ENCODE data around the gene CLEC16A. TPM values are rescaled to one million over a fixed set of nuclear protein-coding genes. Genes with fewer than 3 reads are reported as not detected.

Gene CLEC16A
- total RNA-seq, 1 donor from 2014 or later: 33.4 TPM

DNA sequence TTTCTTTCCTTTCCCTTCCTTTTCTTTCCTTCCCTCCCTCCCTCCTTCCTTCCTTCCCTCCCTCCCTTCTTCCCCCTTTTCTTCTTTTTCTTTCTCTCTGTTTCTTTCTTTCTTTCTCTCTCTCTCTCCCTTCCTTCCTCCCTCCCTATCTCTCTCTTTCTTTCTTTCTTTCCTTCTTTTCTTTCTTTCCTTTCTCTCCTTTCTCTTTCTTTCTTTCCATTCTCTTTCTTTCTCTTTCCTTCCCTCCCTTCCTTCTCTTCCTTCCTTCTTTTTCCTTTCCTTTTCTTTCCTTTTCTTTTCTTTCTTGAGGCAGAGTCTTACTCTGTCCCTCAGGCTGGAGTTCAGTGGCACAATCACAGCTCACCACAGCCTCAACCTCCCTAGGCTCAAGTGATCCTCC is 33.1 kb upstream of the CLEC16A start:
- Mint-ChIP-seq H3K4me3 (no peak overlapping the region), H3K9me3 (no peaks in the 10 kb centered on the region)
- TF ChIP-seq, protein P1, sequence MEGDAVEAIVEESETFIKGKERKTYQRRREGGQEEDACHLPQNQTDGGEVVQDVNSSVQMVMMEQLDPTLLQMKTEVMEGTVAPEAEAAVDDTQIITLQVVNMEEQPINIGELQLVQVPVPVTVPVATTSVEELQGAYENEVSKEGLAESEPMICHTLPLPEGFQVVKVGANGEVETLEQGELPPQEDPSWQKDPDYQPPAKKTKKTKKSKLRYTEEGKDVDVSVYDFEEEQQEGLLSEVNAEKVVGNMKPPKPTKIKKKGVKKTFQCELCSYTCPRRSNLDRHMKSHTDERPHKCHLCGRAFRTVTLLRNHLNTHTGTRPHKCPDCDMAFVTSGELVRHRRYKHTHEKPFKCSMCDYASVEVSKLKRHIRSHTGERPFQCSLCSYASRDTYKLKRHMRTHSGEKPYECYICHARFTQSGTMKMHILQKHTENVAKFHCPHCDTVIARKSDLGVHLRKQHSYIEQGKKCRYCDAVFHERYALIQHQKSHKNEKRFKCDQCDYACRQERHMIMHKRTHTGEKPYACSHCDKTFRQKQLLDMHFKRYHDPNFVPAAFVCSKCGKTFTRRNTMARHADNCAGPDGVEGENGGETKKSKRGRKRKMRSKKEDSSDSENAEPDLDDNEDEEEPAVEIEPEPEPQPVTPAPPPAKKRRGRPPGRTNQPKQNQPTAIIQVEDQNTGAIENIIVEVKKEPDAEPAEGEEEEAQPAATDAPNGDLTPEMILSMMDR (conservative IDR thresholded peaks at IDR 0.05): no peak

DNA sequence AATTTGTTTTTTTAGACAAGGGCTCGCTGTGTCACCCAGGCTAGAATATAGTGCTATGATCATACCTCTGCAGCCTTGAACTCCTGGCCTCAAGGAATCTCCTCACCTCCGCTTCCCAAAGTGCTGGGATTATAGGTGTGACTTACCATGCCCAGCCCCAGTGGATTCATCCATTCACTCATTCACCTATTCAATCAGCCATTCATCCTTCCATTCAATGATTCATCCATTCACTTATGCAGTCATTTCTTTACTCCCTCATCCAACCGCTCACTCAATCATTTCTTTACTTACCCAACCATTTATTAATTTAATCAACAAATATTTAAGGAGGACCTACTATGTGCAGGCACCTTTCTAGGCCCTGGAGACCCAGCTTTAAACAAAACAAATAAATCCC is 27.8 kb upstream of the CLEC16A start:
- H3K27me3 Mint-ChIP-seq: peaks cover 4% of the 10 kb centered on the region
- no peak overlapping the region for H3K4me3 Mint-ChIP-seq
- H3K27ac Mint-ChIP-seq: no peak overlapping the region
- H3K9me3 Mint-ChIP-seq: no peaks in the 10 kb centered on the region
- no peaks in the 10 kb centered on the region for H3K36me3 Mint-ChIP-seq
- DNase-seq (ENCODE audit: extremely low spot score, unreplicated experiment): no peak
- H3K4me1 Mint-ChIP-seq (ENCODE audit: unreplicated experiment): peaks cover 5% of the 10 kb centered on the region
- TF ChIP-seq, protein P1 (conservative IDR thresholded peaks at IDR 0.05): no peak

More for the DNA sequence above, 33.1 kb upstream of the CLEC16A start:
- DNase-seq (ENCODE audit: extremely low spot score, unreplicated experiment): no peak
- Mint-ChIP-seq H3K36me3 (no peaks in the 10 kb centered on the region), H3K27ac (no peak overlapping the region), H3K4me1 (ENCODE audit: unreplicated experiment) (no peaks in the 10 kb centered on the region), H3K27me3 (peaks cover 19% of the 10 kb centered on the region)

DNA sequence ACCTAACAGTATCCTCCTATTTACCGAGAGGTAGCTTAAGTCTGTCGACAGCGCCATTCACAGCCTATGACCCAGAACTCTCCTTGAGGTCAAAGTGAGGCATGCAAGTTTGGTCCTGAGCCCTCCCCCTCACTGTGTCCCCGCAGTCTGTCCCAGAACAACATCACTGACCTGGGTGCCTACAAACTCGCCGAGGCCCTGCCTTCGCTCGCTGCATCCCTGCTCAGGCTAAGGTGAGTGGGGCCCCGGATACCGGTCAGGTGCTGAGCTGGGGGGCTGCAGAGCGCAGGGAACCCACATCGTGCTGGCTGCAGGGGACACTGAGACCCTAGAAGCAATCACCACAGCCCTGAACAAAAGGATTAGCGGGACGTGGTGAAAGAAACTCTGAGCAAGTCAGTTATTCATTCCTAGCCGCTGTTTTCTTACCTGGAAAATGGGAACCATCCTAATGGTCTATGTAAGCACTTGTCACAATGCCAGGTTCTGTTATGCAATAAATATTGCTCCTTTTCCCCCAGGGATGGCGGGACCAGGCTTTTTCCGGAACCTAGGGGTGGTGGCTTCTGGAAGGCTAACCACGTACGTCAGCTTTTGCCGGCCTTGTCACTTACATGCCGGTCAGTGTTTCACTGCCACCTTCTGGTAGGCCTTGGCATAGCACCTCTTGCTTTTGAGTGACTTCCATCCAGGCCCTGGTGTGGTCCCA is 25.9 kb upstream of the CLEC16A start:
- Mint-ChIP-seq H3K4me3 (no peak overlapping the region), H3K27me3 (no peaks in the 10 kb centered on the region), H3K4me1 (ENCODE audit: unreplicated experiment) (peaks cover 5% of the 10 kb centered on the region), H3K36me3 (no peaks in the 10 kb centered on the region), H3K27ac (no peak overlapping the region), H3K9me3 (no peaks in the 10 kb centered on the region)
- TF ChIP-seq, protein P1 (conservative IDR thresholded peaks at IDR 0.05): peak; percentile 93
- DNase-seq (ENCODE audit: extremely low spot score, unreplicated experiment): peak; percentile 90

DNA sequence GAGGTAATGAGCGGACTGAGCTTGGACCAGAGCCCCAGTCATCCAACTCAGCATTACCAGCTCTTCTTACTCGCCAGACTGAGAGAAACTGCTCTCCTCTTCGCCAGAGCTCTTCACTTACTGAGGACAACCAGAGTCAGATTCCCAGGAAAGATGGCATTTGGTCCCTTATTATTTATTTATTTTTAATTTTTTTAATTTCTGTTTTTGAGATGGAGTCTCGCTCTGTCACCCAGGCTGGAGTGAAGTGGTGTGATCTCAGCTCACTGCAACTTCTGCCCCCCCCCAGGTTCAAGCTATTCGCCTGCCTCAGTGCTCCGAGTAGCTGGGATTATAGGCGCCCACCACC is 25.4 kb upstream of the CLEC16A start:
- no peaks in the 10 kb centered on the region for H3K36me3 Mint-ChIP-seq
- peaks cover 5% of the 10 kb centered on the region for H3K4me1 Mint-ChIP-seq (ENCODE audit: unreplicated experiment)
- no peak for DNase-seq (ENCODE audit: extremely low spot score, unreplicated experiment)
- no peak overlapping the region for H3K27ac Mint-ChIP-seq
- H3K27me3 Mint-ChIP-seq: no peaks in the 10 kb centered on the region
- no peak overlapping the region for H3K4me3 Mint-ChIP-seq
- H3K9me3 Mint-ChIP-seq: no peaks in the 10 kb centered on the region
- TF ChIP-seq, protein P1 (conservative IDR thresholded peaks at IDR 0.05): peak; percentile 17

DNA sequence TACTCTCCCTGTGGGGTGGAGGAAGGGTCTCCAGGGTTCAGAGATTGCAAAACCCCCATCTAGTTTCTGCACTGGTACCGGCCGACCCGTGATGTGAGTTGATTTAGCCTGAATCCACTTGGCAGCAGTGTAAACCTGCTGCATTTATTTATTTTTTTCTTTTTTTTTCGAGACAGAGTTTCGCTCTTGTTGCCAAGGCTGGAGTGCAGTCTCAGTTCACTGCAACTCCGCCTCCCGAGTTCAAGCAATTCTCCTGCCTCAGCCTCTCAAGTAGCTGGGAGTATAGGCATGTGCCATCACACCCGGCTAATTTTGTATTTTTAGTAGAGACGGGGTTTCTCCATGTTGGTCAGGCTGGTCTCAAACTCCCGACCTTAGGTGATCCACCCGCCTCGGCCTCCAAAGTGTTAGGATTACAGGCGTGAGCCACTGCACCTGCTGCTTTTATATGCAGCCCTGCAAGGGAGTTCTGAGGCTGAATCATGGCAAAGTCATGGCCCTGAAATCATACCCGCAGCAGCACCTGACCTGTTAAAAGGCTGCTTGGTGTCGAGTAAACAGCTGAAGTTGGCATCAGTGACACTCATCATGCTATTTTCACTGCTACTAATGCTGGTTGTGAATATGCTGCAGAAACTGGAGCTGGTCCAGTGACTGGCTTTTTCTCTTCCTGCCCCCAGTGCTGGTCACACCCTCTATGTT is 23.5 kb upstream of the CLEC16A start:
- TF ChIP-seq, protein P1 (conservative IDR thresholded peaks at IDR 0.05): no peak
- no peaks in the 10 kb centered on the region for H3K9me3 Mint-ChIP-seq
- H3K27ac Mint-ChIP-seq: no peak overlapping the region

More for the DNA sequence above, 23.5 kb upstream of the CLEC16A start:
- Mint-ChIP-seq H3K36me3 (no peaks in the 10 kb centered on the region), H3K27me3 (no peaks in the 10 kb centered on the region), H3K4me3 (no peak overlapping the region), H3K4me1 (ENCODE audit: unreplicated experiment) (peaks cover 5% of the 10 kb centered on the region)
- DNase-seq (ENCODE audit: extremely low spot score, unreplicated experiment): no peak

Data from type B pancreatic cell (in vitro differentiated cells).